NT2/D1 (cell line): Measurements from ENCODE around the gene SOX10.

Source experiments
- SUZ12 ChIP-seq: IDR thresholded peaks from 2 replicates; pipeline ENCODE4 v1.6.1; 2011; ENCODE audit not compliant: insufficient read length, insufficient read depth; ENCODE audit errors: extremely low read depth
- YY1 ChIP-seq: IDR thresholded peaks from 2 replicates; pipeline ENCODE4 v1.6.1; 2011; ENCODE audit not compliant: insufficient read length, insufficient read depth
- ZNF274 ChIP-seq: IDR thresholded peaks from 2 replicates; pipeline ENCODE4 v1.6.1; 2011; ENCODE audit warnings: mild to moderate bottlenecking, low read depth, low read length

DNA sequence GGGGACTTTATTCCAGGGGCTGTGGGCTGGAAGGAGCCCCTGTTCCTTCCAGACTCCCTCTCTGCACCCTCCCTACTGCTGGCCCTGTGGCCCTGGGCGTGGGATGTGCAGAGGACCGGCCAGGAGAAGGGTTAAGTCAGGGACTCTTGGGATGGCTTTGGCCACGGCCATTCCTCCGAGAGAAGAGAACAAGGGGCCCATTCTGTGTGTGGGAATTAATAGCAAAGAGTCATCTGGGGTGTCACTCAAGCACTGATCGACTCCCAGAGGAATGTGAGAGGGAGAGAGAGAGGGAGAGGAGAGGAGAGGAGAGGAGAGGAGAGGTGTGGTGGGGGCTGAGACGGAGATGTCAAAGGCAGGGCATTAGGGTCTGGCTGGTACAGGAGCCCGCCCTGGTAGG, 14.2 kb upstream of the SOX10 start:
- TF ChIP-seq ZNF274: no peak
- no peak for TF ChIP-seq YY1
- TF ChIP-seq SUZ12: no peak
